ENCODE results near the gene MGMT. TPM values are rescaled to one million over a fixed set of nuclear protein-coding genes. Genes with fewer than 3 reads are reported as not detected.

The MGMT gene
- total RNA-seq (10 to 100 TPM; 14.7 to 53.3 (median 26.5) TPM), polyA plus RNA-seq (10 to 100 TPM in 1 of 2 donors, 1 to 10 TPM in 1; 4.5 to 20.7 TPM)
- long read RNA-seq, donor 1, transcript MGMT-201 (5 exons, 1,759 nt): major isoform, 24 of 36 reads
- long read RNA-seq, donor 1, partial matches to known transcripts: 0 of 36 reads
- long read RNA-seq, donor 1, other reads (novel, unspliced or antisense): 11 of 36 reads
- long read RNA-seq, donor 2, transcript MGMT-201 (5 exons, 1,759 nt): major isoform, 23 of 24 reads
- long read RNA-seq, donor 2, partial matches to known transcripts: 0 of 24 reads
- long read RNA-seq, donor 2, other reads (novel, unspliced or antisense): 0 of 24 reads
- long read RNA-seq, donor 3, transcript MGMT-201 (5 exons, 1,759 nt): major isoform, 25 of 30 reads
- long read RNA-seq, donor 3, partial matches to known transcripts: 1 of 30 reads
- long read RNA-seq, donor 3, other reads (novel, unspliced or antisense): 4 of 30 reads

GRCh38 chr10:129466703-129467358 is at the start of gene MGMT:
MGMT (plus strand) TSS chr10:129467241.
- intact Hi-C loops (cut with DNase I): loop anchor here in 1 of 4 donors (10.0 kb wide), 1 partner anchor 498 kb away; the partner anchor contains the start of gene EBF3
- peak; percentile 94 to 98 (median 97) for DNase-seq
- TF ChIP-seq, protein P1, sequence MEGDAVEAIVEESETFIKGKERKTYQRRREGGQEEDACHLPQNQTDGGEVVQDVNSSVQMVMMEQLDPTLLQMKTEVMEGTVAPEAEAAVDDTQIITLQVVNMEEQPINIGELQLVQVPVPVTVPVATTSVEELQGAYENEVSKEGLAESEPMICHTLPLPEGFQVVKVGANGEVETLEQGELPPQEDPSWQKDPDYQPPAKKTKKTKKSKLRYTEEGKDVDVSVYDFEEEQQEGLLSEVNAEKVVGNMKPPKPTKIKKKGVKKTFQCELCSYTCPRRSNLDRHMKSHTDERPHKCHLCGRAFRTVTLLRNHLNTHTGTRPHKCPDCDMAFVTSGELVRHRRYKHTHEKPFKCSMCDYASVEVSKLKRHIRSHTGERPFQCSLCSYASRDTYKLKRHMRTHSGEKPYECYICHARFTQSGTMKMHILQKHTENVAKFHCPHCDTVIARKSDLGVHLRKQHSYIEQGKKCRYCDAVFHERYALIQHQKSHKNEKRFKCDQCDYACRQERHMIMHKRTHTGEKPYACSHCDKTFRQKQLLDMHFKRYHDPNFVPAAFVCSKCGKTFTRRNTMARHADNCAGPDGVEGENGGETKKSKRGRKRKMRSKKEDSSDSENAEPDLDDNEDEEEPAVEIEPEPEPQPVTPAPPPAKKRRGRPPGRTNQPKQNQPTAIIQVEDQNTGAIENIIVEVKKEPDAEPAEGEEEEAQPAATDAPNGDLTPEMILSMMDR (IDR thresholded peaks at IDR 0.05): no peak
- TF ChIP-seq POLR2A (IDR thresholded peaks at IDR 0.05): peak; percentile 51
- peaks cover 2% of the 10 kb centered on the region for H3K4me1 ChIP-seq (ENCODE audit: insufficient read depth)
- WGBS, 3 donors: 1 to 8% (median 4%) methylated on average over 41 to 81 of the region's 85 CpGs
- peak within 1 kb of the TSS; percentile 78 for H3K4me3 ChIP-seq
- H3K27ac ChIP-seq: peak within 1 kb of the TSS; percentile 83 to 86
- H3K36me3 ChIP-seq: no peaks in the 10 kb centered on the region
- H3K27me3 ChIP-seq: no peaks in the 10 kb centered on the region
- H3K9me3 ChIP-seq: no peaks in the 10 kb centered on the region

- H3K9me3 ChIP-seq: no peaks in the 10 kb centered on the region
- H3K36me3 ChIP-seq: no peaks in the 10 kb centered on the region
- TF ChIP-seq POLR2A (IDR thresholded peaks at IDR 0.05): no peak
- TF ChIP-seq, protein P1 (IDR thresholded peaks at IDR 0.05): no peak
- no peak for TF ChIP-seq EP300 (IDR thresholded peaks at IDR 0.05)
- H3K4me1 ChIP-seq (ENCODE audit: insufficient read depth): no peaks in the 10 kb centered on the region
- no peak for DNase-seq
- intact Hi-C loops (cut with DNase I): no loop called here
- H3K27ac ChIP-seq: no peak overlapping the region
- WGBS, 3 donors: 62 to 71% (median 63%) methylated on average over 9 of the region's 9 CpGs
- no peaks in the 10 kb centered on the region for H3K27me3 ChIP-seq
- no peak overlapping the region for H3K4me3 ChIP-seq
Observed at GRCh38 chr10:129417870-129418269, 49.2 kb upstream of the MGMT start.

DNA sequence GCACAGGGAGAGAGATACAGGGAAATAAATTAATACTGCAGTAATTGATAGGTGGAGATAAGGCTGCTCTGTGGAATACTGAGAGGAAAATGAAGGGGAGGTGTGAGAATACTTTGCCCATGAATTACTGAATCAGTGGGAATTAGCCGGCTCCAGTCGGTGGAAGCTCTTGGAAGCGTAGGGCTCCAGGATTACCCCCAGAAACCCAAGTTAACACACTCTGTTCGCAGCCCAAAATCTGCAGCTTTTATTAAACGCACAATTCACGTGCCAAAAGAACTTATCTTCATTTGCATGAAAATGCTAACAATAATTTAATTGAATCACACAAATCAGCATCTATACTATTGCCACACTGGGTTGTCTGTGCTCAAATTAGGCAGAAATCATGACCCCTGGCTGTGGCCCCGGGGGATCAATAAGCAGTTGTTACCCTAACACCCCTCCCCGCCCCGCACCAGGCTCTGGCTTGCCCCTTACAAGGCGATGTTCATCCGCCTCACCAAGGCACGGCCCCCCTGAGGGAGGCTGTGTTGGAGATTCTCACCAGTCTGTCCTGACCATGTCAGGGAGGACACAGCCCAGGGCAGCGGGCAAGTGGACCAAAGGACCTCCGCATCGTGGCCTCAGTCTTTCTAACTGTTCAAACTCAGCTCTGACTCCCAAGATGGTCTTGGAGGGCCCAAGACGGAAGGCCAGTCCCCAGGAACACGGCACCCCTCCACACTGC is 48.4 kb upstream of the MGMT start:
- WGBS, 3 donors: 93 to 95% (median 94%) methylated on average over 17 of the region's 17 CpGs
- Histone ChIP-seq H3K27me3 (no peaks in the 10 kb centered on the region), H3K4me3 (no peak overlapping the region), H3K36me3 (no peaks in the 10 kb centered on the region), H3K27ac (no peak overlapping the region), H3K9me3 (no peaks in the 10 kb centered on the region), H3K4me1 (ENCODE audit: insufficient read depth) (no peaks in the 10 kb centered on the region)
- no peak for DNase-seq
- no peak for TF ChIP-seq EP300 (IDR thresholded peaks at IDR 0.05)
- TF ChIP-seq POLR2A (IDR thresholded peaks at IDR 0.05): no peak
- TF ChIP-seq, protein P1 (IDR thresholded peaks at IDR 0.05): no peak
- intact Hi-C loops (cut with DNase I): no loop called here

DNA sequence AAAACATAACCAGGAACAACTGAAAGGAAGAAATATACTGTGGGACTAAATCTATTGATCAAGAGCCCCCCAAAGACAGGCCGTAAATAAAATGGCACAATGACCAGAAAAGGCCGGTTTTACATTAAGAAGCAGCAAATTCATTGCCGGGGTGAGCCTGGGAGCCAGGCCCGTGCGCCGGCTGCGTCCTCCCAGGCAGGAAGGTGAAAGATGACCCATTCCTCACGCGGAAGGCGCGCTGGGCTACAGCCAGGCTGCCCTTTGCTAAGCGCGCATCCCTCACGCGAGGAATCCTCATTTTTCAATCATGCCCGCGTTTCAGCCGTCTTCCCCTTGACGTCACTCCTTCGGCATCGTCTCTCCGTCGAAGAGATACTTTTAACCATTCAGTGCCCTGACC is 47.6 kb upstream of the MGMT start:
- Histone ChIP-seq H3K36me3 (no peaks in the 10 kb centered on the region), H3K27ac (no peak overlapping the region), H3K4me1 (ENCODE audit: insufficient read depth) (no peaks in the 10 kb centered on the region), H3K4me3 (no peak overlapping the region), H3K27me3 (no peaks in the 10 kb centered on the region), H3K9me3 (no peaks in the 10 kb centered on the region)
- 22 to 47% (median 27%) methylated on average over 23 of the region's 23 CpGs for WGBS, 3 donors
- intact Hi-C loops (cut with DNase I): no loop called here
- TF ChIP-seq POLR2A (IDR thresholded peaks at IDR 0.05) (no peak), EP300 (IDR thresholded peaks at IDR 0.05) (no peak)
- no peak for DNase-seq

Data from ovary (tissue), 10 donors.